Measurements from ENCODE around the gene ABHD6.
"Not testable (repeated sequence)": the region's sequence is repeated elsewhere in the genome, so short reads cannot be mapped to it uniquely, and the experiment has no call there.

Gene ABHD6

GRCh38 chr3:58237238-58237940, at the start of gene ABHD6:
ABHD6 (plus strand) TSS chr3:58237792; CDS start chr3:58256587, 18,795 bp downstream.
- no peak for FAIRE-seq

- no peak for FAIRE-seq
These were observed 49.4 kb upstream of the ABHD6 start for GRCh38 chr3:58188173-58188564.

GRCh38 chr3:58188921-58189451, 48.6 kb upstream of the ABHD6 start:
- no peak for FAIRE-seq

GRCh38 chr3:58189691-58190090, 47.9 kb upstream of the ABHD6 start:
- FAIRE-seq = no peak

- FAIRE-seq = no peak
These were observed 47.3 kb upstream of the ABHD6 start for GRCh38 chr3:58190291-58190690.

GRCh38 chr3:58190882-58191281, 46.7 kb upstream of the ABHD6 start:
- no peak for FAIRE-seq

GRCh38 chr3:58191361-58191991, 46.1 kb upstream of the ABHD6 start:
- no peak for FAIRE-seq

- no peak for FAIRE-seq
These were observed 45.5 kb upstream of the ABHD6 start for GRCh38 chr3:58192069-58192468.

GRCh38 chr3:58193682-58194407, 43.7 kb upstream of the ABHD6 start:
- no peak for FAIRE-seq

- FAIRE-seq = no peak
These were observed 40.0 kb upstream of the ABHD6 start for GRCh38 chr3:58197588-58197987.

GRCh38 chr3:58198362-58198761, 39.2 kb upstream of the ABHD6 start:
- no peak for FAIRE-seq

GRCh38 chr3:58198804-58199203, 38.8 kb upstream of the ABHD6 start:
- no peak for FAIRE-seq

GRCh38 chr3:58200121-58200709, 37.4 kb upstream of the ABHD6 start:
- FAIRE-seq = no peak

- no peak for FAIRE-seq
These were observed 36.7 kb upstream of the ABHD6 start for GRCh38 chr3:58200846-58201355.

GRCh38 chr3:58201451-58201850, 36.1 kb upstream of the ABHD6 start:
- not testable (repeated sequence) for FAIRE-seq

- no peak for FAIRE-seq
These were observed 34.7 kb upstream of the ABHD6 start for GRCh38 chr3:58202917-58203360.

GRCh38 chr3:58203541-58203940, 34.1 kb upstream of the ABHD6 start:
- no peak for FAIRE-seq

GRCh38 chr3:58204720-58205119, 32.9 kb upstream of the ABHD6 start:
- no peak for FAIRE-seq

- no peak for FAIRE-seq
These were observed 31.6 kb upstream of the ABHD6 start for GRCh38 chr3:58205981-58206380.

GRCh38 chr3:58206406-58207011, 31.1 kb upstream of the ABHD6 start:
- no peak for FAIRE-seq

GRCh38 chr3:58207954-58208353, 29.6 kb upstream of the ABHD6 start:
- no peak for FAIRE-seq

- FAIRE-seq = no peak
These were observed 27.7 kb upstream of the ABHD6 start for GRCh38 chr3:58209933-58210332.

Measured in TTC549 (cell line).